ENCODE data around the gene DENND5B. TPM values are rescaled to one million over a fixed set of nuclear protein-coding genes. Genes with fewer than 3 reads are reported as not detected.

The DENND5B gene
- total and polyA plus RNA-seq, 2 of the 4 experiments (the other 2 are of a cell fraction) = 5.5 to 13.4 TPM

DNA sequence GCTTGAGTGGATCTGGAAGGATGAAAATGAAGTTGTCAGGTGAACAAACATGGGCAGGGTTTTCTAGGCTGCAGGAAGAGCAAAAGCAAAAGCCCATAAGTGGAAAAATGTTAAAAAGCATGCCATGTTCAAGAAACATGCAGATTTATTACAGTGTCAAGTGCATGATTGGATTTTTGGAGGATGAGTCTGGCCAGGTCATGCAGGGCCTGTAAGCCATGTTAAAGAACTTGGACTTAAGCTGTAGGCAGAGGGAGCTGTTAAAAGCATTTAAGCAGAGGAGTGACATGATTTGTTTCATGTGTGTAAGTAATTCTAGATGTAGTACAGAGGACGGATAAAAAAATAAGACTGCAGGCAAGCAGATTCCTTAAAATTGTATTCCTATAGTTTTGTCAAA lies 248.7 kb downstream of the DENND5B start:
- DNase-seq (no peak), ATAC-seq (ENCODE audit: low read depth) (no peak)
- no peak overlapping the region for H2AK9ac ChIP-seq (replicated peaks; ENCODE audit: low read depth, low read length, poor library complexity)
- no peak overlapping the region for H3K4me3 ChIP-seq (ENCODE audit: insufficient read depth, low read depth, low read length)
- no peak overlapping the region for H3K56ac ChIP-seq (ENCODE audit: extremely low read depth, insufficient read depth, low read length)
- no CpG with 5 or more reads among the region's 1 CpG for WGBS, 2 experiments (ENCODE audit: extremely low coverage in 2 of 2, insufficient read length in 1 of 2)
- H3K9ac ChIP-seq (ENCODE audit: low read depth, low read length) = no peak overlapping the region
- ChIA-PET CTCF (no interaction called here), POLR2A (ENCODE audit: unreplicated experiment) (no interaction called here)
- no peak overlapping the region for H2BK120ac ChIP-seq (ENCODE audit: low read depth, low read length)
- no peaks in the 10 kb centered on the region for H3K4me1 ChIP-seq (ENCODE audit: control insufficient read depth, insufficient read depth, low read length)
- no peak overlapping the region for H3K23ac ChIP-seq (ENCODE audit: low read depth, low read length)
- no peak overlapping the region for H4K5ac ChIP-seq (ENCODE audit: low read depth, low read length)
- H4K8ac ChIP-seq (ENCODE audit: low read depth in 2 of 2, low read length in 2 of 2) = no peak overlapping the region
- no peak overlapping the region for H2BK15ac ChIP-seq (ENCODE audit: low read depth, low read length)
- intact Hi-C loops (cut with micrococcal nuclease) (no loop called here), in situ Hi-C loops (cut with MboI; ENCODE audit: low sequenced_read_pairs) (no loop called here), dilution Hi-C loops (cut with HindIII; ENCODE audit: low sequenced_read_pairs, unreplicated experiment) (no loop called here)
- H3K27me3 ChIP-seq (ENCODE audit: control insufficient read depth, insufficient read depth, low read length) = peaks cover 7% of the 10 kb centered on the region
- H2BK20ac ChIP-seq (ENCODE audit: low read depth, low read length) = no peak overlapping the region
- no peak overlapping the region for H3K4me2 ChIP-seq (ENCODE audit: low read depth, low read length)
- H2AK5ac ChIP-seq (ENCODE audit: low read depth, low read length) = no peak overlapping the region
- no peak overlapping the region for H3K4ac ChIP-seq (ENCODE audit: low read depth, low read length)
- no peaks in the 10 kb centered on the region for H4K20me1 ChIP-seq (ENCODE audit: insufficient read depth, low read length)
- H3K36me3 ChIP-seq (ENCODE audit: control insufficient read depth, insufficient read depth, low read length) = no peaks in the 10 kb centered on the region
- BruUV-seq (replicated peaks) = no TSS peak
- no peak overlapping the region for H3K27ac ChIP-seq (ENCODE audit: insufficient read depth, low read length)
- TF ChIP-seq BHLHE40 (IDR thresholded peaks at IDR 0.05; ENCODE audit: low read depth, low read length) = no peak
- TF ChIP-seq MAFK (IDR thresholded peaks at IDR 0.05; ENCODE audit: low read depth, low read length) = no peak
- TF ChIP-seq FOS (IDR thresholded peaks at IDR 0.05; ENCODE audit: low read depth, low read length) = no peak
- TF ChIP-seq, protein P1, sequence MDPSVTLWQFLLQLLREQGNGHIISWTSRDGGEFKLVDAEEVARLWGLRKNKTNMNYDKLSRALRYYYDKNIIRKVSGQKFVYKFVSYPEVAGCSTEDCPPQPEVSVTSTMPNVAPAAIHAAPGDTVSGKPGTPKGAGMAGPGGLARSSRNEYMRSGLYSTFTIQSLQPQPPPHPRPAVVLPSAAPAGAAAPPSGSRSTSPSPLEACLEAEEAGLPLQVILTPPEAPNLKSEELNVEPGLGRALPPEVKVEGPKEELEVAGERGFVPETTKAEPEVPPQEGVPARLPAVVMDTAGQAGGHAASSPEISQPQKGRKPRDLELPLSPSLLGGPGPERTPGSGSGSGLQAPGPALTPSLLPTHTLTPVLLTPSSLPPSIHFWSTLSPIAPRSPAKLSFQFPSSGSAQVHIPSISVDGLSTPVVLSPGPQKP (IDR thresholded peaks at IDR 0.05; ENCODE audit: borderline replicate concordance, low read depth, low read length) = no peak
- no peak for TF ChIP-seq MXI1 (IDR thresholded peaks at IDR 0.05; ENCODE audit: borderline replicate concordance, low read depth, low read length)
- no peak for TF ChIP-seq USF2 (IDR thresholded peaks at IDR 0.05; ENCODE audit: low read depth, low read length)
- TF ChIP-seq RCOR1 (IDR thresholded peaks at IDR 0.05; ENCODE audit: insufficient replicate concordance, low read length) = no peak
- TF ChIP-seq CHD1 (IDR thresholded peaks at IDR 0.05; ENCODE audit: low read depth, low read length) = no peak
- TF ChIP-seq RFX5 (IDR thresholded peaks at IDR 0.05; ENCODE audit: low read depth, low read length) = no peak
- TF ChIP-seq POLR2A (IDR thresholded peaks at IDR 0.05; ENCODE audit: low read depth, low read length) = no peak
- no peak for TF ChIP-seq CEBPB (IDR thresholded peaks at IDR 0.05; ENCODE audit: low read depth, low read length)
- TF ChIP-seq MAZ (IDR thresholded peaks at IDR 0.05; ENCODE audit: borderline replicate concordance, low read depth, low read length) = no peak
- TF ChIP-seq CTCF (conservative IDR thresholded peaks at IDR 0.05; ENCODE audit: low read depth, low read length) = no peak
- no peak for TF ChIP-seq NFE2L2 (IDR thresholded peaks at IDR 0.05; ENCODE audit: low read depth, low read length)
- TF ChIP-seq RAD21 (IDR thresholded peaks at IDR 0.05; ENCODE audit: low read length) = no peak
- TF ChIP-seq SMC3 (IDR thresholded peaks at IDR 0.05; ENCODE audit: low read depth, low read length) = no peak
- no peak overlapping the region for H2BK5ac ChIP-seq (ENCODE audit: low read depth, low read length, poor library complexity, severe bottlenecking)
- H3K9me1 ChIP-seq (ENCODE audit: insufficient read depth, low read length) = no peaks in the 10 kb centered on the region
- H2AFZ ChIP-seq (replicated peaks; ENCODE audit: low read length, poor library complexity) = no peak overlapping the region
- no peak overlapping the region for H3K14ac ChIP-seq (replicated peaks; ENCODE audit: low read depth, low read length)
- H3K9me3 ChIP-seq (ENCODE audit: control insufficient read depth, insufficient read depth, low read length) = no peaks in the 10 kb centered on the region
- no peak overlapping the region for H3K18ac ChIP-seq (ENCODE audit: low read depth, low read length)
- H4K91ac ChIP-seq (ENCODE audit: insufficient read depth, low read depth, low read length) = no peak overlapping the region
- no peaks in the 10 kb centered on the region for H3K79me1 ChIP-seq (ENCODE audit: low read depth in 1 of 2, low read length in 2 of 2)

Measured in IMR-90 (cell line).